Activated B cell treated with CpG ODN at 0.5 μM for 24 hours (primary cell): Measurements from ENCODE around the gene RASGRP1. TPM values are rescaled to one million over a fixed set of nuclear protein-coding genes. Genes with fewer than 3 reads are reported as not detected.
A peak's percentile ranks its signal among the peaks of the same experiment; 100 is the strongest.

Experiments used
- ATAC-seq: fragments of 200-7000 bp; cut with Tn5 transposase; one replicate; pipeline ENCODE4 v1.10.0; 2021; ENCODE audit warnings: low read depth, mild to moderate bottlenecking, moderate library complexity
- CTCF ChIA-PET: fragments of 350-600 bp; sonication (Branson Sonifier 250); formaldehyde crosslinking; loops from one replicate; lab custom pipeline; 2021; ENCODE audit warnings: antibody characterized with exemption; lab: Charles Lee
- POLR2A ChIA-PET: fragments of 350-600 bp; sonication (Branson Sonifier 250); formaldehyde crosslinking; loops from one replicate; lab custom pipeline; 2021; ENCODE audit warnings: antibody characterized with exemption; lab: Charles Lee
- DNase-seq: peaks from one replicate; pipeline ENCODE4 v3.0.0; 2022
- H3K27ac Mint-ChIP-seq: one replicate; pipeline ENCODE4 v1.8.0; 2020; ENCODE audit warnings: mixed read lengths
- H3K27me3 Mint-ChIP-seq: one replicate; pipeline ENCODE4 v1.8.0; 2021; ENCODE audit warnings: mixed read lengths
- H3K36me3 Mint-ChIP-seq: one replicate; pipeline ENCODE4 v1.8.0; 2021; ENCODE audit warnings: low read depth, mixed read lengths
- H3K4me1 Mint-ChIP-seq: one replicate; pipeline ENCODE4 v1.8.0; 2021; ENCODE audit warnings: mixed read lengths
- H3K4me3 Mint-ChIP-seq: one replicate; pipeline ENCODE4 v1.8.0; 2020; ENCODE audit warnings: mild to moderate bottlenecking, mixed read lengths
- H3K9me3 Mint-ChIP-seq: one replicate; pipeline ENCODE4 v1.8.0; 2020; ENCODE audit warnings: mixed read lengths
- CTCF ChIP-seq: fragments of 200-600 bp; IDR thresholded peaks from one replicate; pipeline ENCODE4 v1.8.0; 2022; ENCODE audit warnings: antibody characterized with exemption, mild to moderate bottlenecking
- intact Hi-C: fragments of 100-400 bp; cut with micrococcal nuclease; formaldehyde crosslinking; loops from one replicate; pipeline ENCODE4 v1.15.1; 2024
- total RNA-seq: library from RNA; stranded (reverse); gene quantifications from 2 replicates; pipeline ENCODE4 v1.2.3, GENCODE V29; 2022

RASGRP1 gene
- total RNA-seq, 1 donor from 2014 or later, result 37.7 TPM

GRCh38 chr15:38541026-38541425, 23.6 kb downstream of the RASGRP1 start:
- POLR2A ChIA-PET, result no interaction called here
- CTCF ChIA-PET, result no interaction called here
- Mint-ChIP-seq H3K4me1 (peaks cover 26% of the 10 kb centered on the region), H3K36me3 (peaks cover 20% of the 10 kb centered on the region), H3K27me3 (no peaks in the 10 kb centered on the region), H3K27ac (no peak overlapping the region), H3K9me3 (no peaks in the 10 kb centered on the region), H3K4me3 (no peak overlapping the region)
- no peak for ATAC-seq
- intact Hi-C loops, result no loop called here
- no peak for TF ChIP-seq CTCF
- no peak for DNase-seq

- ATAC-seq, result no peak
- intact Hi-C loops, result no loop called here
- H3K4me3 Mint-ChIP-seq, result no peak overlapping the region
- H3K27ac Mint-ChIP-seq, result peak overlapping the region; percentile 6
- no peaks in the 10 kb centered on the region for H3K27me3 Mint-ChIP-seq
- DNase-seq, result no peak
- no peak for TF ChIP-seq CTCF
- no peaks in the 10 kb centered on the region for H3K9me3 Mint-ChIP-seq
- H3K4me1 Mint-ChIP-seq, result peaks cover 30% of the 10 kb centered on the region
- ChIA-PET POLR2A (no interaction called here), CTCF (no interaction called here)
- H3K36me3 Mint-ChIP-seq, result peaks cover 23% of the 10 kb centered on the region
Measured at GRCh38 chr15:38540510-38540909, 24.1 kb downstream of the RASGRP1 start.

GRCh38 chr15:38539008-38539343, 25.6 kb downstream of the RASGRP1 start:
- H3K4me1 Mint-ChIP-seq, result peaks cover 37% of the 10 kb centered on the region
- no peaks in the 10 kb centered on the region for H3K27me3 Mint-ChIP-seq
- TF ChIP-seq CTCF, result no peak
- peaks cover 31% of the 10 kb centered on the region for H3K36me3 Mint-ChIP-seq
- DNase-seq (no peak), ATAC-seq (no peak)
- H3K4me3 Mint-ChIP-seq, result no peak overlapping the region
- ChIA-PET POLR2A (no interaction called here), CTCF (no interaction called here)
- no peak overlapping the region for H3K27ac Mint-ChIP-seq
- intact Hi-C loops, result no loop called here
- no peaks in the 10 kb centered on the region for H3K9me3 Mint-ChIP-seq

- Mint-ChIP-seq H3K4me1 (peaks cover 39% of the 10 kb centered on the region), H3K4me3 (no peak overlapping the region), H3K27me3 (no peaks in the 10 kb centered on the region), H3K36me3 (peaks cover 35% of the 10 kb centered on the region), H3K9me3 (no peaks in the 10 kb centered on the region), H3K27ac (no peak overlapping the region)
- DNase-seq (no peak), ATAC-seq (no peak)
- ChIA-PET POLR2A (no interaction called here), CTCF (no interaction called here)
- intact Hi-C loops, result no loop called here
- TF ChIP-seq CTCF, result no peak
Measured at GRCh38 chr15:38538328-38539007, 26.1 kb downstream of the RASGRP1 start.

- intact Hi-C loops, result no loop called here
- no peak overlapping the region for H3K27ac Mint-ChIP-seq
Measured at GRCh38 chr15:38536201-38536676, 28.4 kb downstream of the RASGRP1 start.

More at GRCh38 chr15:38536201-38536676, 28.4 kb downstream of the RASGRP1 start:
- Mint-ChIP-seq H3K27me3 (no peaks in the 10 kb centered on the region), H3K9me3 (no peaks in the 10 kb centered on the region), H3K36me3 (peaks cover 42% of the 10 kb centered on the region), H3K4me1 (peaks cover 31% of the 10 kb centered on the region), H3K4me3 (no peak overlapping the region)
- no peak for DNase-seq
- ChIA-PET POLR2A (no interaction called here), CTCF (no interaction called here)
- TF ChIP-seq CTCF, result no peak
- ATAC-seq, result no peak
